Measurements from ENCODE around the gene CGB3.
A peak's percentile ranks its signal among the peaks of the same experiment; 100 is the strongest.
"Not testable (repeated sequence)": the region's sequence is repeated elsewhere in the genome, so short reads cannot be mapped to it uniquely, and the experiment has no call there.

CGB3 gene

DNA sequence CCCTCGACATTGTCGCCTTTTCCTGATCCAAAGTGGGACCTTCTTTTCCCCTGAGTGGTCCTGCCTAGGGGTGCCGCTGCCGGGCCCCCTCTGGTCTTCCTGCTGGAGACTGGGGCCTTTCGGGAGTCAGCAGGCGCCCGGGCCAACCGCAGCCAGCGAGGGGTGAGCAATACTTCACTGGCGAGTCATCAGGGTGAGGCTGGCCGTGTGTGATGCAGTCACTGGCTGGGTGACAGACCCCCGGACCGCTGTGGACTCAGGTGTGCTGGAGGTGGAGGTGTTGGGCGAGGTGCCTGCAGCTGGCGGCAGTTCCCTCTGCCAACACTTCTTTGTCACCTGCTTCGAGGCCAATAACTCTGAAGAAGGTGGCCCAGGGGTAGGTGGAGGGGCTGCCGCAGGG, 18.0 kb upstream of the CGB3 start:
- DNase-seq, result no peak

DNA sequence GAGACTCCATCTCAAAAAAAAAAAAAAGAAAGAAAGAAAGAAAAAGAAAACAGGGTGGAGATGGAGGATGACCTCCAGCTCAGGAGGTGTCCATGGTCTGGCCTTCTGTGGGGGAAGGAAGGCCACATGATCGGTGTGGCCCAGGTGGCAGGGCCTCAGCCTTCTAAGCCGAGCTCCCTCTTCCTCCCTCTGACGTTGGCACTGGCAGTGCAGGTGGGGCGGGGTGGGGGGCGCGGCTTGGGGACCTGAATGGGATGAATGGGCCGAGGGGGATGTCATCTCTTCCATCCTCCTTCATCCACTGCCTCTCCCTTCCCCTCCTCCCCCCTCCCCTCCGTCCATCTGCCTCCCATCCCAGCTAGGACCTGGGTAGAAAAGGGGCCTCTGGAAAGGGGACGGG, 15.6 kb upstream of the CGB3 start:
- DNase-seq, result not testable (repeated sequence)

DNA sequence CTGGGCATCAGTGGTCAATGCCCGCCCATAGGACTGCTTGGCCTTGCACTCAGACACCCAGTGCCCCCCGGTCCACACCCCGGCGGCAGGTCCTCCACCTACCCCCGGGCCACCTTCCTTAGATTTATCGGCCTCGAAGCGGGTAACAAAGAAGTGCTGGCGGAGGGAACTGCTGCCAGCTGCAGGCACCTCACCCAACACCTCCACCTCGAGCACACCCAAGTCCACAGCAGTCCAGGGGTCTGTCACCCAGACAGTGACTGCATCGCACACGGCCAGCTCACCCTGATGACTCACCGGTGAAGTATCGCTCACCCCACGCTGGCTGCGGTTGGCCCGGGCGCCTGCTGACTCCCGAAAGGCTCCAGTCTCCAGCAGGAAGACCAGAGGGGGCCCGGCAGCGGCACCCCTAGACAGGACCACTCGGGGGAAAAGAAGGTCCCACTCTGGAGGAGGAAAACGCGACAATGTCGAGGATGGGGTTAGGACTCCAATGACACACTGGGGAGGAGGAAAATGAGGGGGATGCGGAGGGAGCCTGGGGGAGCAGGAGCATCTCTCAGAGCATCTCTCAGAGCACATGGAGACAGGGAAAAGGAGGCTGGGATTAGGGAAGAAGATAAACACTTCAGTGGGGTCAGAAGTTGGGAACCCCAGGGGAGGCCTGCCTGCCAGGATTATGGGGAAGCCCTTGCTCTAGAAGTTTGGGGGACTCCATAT, 14.6 kb upstream of the CGB3 start:
- not testable (repeated sequence) for DNase-seq

DNA sequence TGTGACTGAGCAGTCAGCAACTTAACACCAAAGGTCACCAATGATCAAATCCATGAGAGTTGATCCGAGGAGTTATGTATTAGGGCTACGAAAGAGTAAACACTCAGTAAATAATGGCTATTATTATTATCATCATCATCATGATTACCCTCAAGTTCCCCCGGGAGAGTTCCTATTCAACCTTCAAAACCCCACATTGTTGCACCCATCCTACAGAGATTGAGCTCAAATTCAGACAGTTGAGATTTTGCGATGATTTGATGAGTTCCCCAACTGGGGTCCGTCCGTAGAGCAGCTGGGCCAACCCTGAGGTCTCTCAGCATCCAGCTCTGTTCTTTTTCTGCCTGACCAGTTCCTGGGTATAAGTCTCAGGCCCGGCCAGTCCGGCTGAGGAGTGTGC, 14.0 kb upstream of the CGB3 start:
- not testable (repeated sequence) for DNase-seq

DNA sequence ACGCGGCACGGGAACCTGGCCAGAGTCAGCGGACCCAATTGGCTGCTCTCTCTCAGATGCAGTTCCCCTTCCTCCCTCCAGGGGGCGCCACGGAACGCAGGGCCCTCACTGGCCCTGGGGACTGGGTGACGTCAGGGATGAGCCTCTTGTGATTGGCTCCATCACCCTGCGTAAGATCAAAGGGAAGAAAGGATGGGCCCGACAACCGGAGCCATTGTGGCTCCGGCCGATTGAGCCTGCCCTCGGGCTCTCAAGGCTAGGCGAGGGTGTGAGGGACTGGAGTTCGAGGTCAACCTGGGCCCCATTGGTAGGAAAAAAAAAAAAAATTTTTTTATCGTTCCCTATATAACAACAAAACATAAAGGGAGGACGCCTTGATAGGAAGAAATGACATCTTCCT, 12.7 kb upstream of the CGB3 start, which contains the start of gene CGB1:
Gene CGB1, minus strand, starts transcription at position 81 of the 400 bp plus-strand sequence. CDS start 184 bp downstream, outside the sequence.
- DNase-seq, result peak; percentile 93

DNA sequence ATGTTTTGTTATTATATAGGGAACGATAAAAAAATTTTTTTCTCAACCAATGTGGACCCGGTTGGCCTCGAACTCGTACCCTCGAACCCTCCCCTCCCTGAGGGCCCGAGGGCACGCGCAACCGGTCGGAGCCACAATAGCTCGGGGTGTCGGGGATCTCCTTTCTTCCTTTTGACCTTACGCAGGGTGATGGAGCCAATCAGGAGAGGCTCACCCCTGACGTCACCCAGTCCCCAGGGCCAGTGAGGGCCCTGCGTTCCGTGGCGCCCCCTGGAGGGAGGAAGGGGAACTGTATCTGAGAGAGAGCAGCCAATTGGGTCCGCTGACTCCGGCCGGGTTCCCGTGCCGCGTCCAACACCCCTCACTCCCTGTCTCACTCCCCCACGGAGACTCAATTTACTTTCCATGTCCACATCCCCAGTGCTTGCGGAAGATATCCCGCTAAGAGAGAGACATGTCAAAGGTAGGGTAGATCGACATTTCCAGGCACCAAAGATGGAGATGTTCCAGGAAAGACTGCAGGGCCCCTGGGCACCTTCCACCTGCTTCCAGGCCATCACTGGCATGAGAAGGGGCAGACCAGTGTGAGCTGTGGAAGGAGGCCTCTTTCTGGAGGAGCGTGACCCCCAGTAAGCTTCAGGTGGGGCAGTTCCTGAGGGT, 7.6 kb upstream of the CGB3 start, which contains the start of gene CGB2:
Gene CGB2, plus strand, starts transcription at position 249 of the 660 bp plus-strand sequence. Its CDS starts 206 bp downstream, at position 455.
- peak; percentile 92 for DNase-seq

DNA sequence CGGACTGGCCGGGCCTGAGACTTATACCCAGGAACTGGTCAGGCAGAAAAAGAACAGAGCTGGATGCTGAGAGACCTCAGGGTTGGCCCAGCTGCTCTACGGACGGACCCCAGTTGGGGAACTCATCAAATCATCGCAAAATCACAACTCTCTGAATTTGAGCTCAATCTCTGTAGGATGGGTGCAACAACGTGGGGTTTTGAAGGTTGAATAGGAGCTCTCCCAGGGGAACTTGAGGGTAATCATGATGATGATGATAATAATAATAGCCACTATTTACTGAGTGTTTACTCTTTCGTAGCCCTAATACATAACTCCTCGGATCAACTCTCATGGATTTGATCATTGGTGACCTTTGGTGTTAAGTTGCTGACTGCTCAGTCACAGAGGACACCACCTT, 6.2 kb upstream of the CGB3 start:
- DNase-seq, result not testable (repeated sequence)

DNA sequence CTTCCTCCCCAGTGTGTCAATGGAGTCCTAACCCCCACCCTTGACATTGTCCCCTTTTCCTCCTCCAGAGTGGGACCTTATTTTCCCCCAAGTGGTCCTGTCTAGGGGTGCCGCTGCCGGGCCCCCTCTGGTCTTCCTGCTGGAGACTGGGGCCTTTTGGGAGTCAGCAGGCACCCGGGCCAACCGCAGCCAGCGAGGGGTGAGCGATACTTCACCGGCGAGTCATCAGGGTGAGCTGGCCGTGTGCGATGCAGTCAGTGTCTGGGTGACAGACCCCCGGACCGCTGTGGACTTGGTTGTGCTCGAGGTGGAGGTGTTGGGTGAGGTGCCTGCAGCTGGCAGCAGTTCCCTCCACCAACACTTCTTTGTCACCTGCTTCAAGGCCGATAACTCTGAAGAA, 5.6 kb upstream of the CGB3 start:
- not testable (repeated sequence) for DNase-seq

DNA sequence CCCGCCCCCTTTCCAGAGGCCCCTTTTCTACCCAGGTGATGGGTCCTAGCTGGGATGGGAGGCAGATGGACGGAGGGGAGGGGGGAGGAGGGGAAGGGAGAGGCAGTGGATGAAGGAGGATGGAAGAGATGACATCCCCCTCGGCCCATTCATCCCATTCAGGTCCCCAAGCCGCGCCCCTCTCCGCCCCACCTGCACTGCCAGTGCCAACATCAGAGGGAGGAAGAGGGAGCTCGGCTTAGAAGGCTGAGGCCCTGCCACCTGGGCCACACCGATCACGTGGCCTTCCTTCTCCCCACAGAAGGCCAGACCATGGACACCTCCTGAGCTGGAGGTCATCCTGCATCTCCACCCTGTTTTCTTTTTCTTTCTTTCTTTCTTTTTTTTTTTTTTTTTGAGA, 4.6 kb upstream of the CGB3 start:
- DNase-seq, result not testable (repeated sequence)

DNA sequence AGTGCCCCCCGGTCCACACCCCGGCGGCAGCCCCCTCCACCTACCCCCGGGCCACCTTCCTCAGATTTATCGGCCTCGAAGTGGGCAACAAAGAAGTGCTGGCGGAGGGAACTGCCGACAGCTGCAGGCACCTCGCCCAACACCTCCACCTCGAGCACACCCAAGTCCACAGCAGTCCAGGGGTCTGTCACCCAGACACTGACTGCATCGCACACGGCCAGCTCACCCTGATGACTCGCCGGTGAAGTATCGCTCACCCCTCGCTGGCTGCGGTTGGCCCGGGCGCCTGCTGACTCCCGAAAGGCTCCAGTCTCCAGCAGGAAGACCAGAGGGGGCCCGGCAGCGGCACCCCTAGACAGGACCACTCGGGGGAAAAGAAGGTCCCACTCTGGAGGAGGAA, 1.5 kb upstream of the CGB3 start:
- not testable (repeated sequence) for DNase-seq

DNA sequence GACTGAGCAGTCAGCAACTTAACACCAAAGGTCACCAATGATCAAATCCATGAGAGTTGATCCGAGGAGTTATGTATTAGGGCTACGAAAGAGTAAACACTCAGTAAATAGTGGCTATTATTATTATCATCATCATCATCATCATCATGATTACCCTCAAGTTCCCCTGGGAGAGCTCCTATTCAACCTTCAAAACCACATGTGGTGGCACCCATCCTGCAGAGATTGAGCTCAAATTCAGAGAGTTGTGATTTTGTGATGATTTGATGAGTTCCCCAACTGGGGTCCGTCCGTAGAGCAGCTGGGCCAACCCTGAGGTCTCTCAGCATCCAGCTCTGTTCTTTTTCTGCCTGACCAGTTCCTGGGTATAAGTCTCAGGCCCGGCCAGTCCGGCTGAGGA, 955 bp upstream of the CGB3 start:
- DNase-seq, result not testable (repeated sequence)

DNA sequence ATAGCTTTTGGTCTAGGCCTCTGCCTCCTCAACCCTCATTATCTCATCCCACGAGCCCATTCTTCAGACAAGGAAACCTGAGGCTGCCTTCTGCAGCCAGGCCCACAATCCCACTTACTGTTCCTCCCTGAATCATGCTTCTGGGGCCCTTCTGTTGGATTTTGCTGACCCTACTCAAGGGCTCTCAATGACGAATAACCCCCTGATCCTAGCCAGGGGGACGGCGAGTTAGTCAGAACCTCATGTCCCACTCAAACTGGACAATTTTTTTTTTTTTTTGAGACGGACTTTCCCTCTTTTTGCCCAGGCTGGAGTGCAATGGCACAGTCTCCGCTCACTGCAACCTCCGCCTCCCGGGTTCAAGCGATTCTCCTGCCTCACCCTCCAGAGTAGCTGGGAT, 2.0 kb downstream of the CGB3 start:
- no peak for DNase-seq

DNA sequence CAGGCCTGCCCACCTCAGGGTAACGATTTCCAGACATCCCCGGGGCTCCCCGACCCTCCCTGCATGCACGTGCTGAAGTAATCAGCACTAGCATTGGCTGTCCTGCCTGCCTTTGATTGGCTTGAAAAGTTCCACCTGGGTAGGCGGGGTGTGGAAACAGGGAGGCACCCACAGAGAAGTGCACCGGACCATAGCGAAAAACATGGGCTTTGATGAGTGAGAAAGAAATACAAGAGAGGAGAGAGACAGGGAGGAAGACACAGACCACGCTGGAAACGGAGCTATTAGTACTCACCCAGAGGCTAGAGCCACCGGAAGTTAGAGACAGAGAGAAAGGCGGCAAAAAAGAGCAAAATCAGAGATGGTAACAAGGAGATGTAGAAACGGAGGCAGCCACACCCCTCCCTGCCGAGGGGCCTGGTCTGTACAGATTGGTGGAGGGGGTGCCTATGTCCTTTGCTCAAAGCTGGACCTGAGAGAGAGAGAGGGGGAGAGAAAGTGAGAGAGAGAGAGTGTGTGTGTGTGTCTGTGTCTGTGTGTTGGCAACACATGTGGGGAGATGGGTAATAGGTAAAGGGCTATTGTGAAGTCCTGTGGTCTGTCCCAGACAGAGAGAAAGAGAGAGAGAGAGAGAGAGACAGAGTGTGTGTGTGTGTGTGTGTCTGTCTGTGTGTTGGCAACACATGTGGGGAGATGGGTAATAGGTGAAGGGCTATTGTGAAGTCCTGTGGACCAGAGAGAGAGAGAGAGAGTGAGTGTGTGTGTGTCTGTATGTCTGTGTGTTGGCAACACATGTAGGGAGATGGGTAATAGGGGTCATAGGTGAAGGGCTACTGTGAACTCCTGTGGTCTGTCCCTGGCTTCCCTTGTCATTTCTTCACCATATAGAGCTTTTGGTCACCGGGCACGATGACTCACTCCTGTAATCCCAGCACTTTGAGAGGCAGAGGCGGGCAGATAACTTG, 2.9 kb downstream of the CGB3 start:
- no peak for DNase-seq

DNA sequence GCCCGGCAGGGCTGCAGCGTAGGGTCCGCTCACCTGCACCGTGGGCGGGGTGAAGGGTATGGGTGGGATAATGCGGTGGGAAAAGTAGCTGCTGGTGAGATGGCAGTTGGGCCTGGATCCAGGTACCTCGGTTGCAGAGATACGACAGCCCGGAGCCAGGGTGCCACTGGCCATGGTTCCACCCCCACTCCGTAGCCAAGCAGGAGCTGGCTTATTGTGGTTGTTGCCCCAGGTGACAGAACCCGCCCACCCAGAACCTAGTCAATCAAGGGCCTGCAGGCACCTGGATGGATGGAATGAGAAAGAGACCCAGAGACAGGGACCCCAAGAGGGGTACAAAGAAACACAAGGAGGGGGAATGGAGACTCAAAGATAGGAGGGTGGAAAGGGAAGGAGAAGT, 3.8 kb downstream of the CGB3 start:
- DNase-seq, result peak; percentile 48

DNA sequence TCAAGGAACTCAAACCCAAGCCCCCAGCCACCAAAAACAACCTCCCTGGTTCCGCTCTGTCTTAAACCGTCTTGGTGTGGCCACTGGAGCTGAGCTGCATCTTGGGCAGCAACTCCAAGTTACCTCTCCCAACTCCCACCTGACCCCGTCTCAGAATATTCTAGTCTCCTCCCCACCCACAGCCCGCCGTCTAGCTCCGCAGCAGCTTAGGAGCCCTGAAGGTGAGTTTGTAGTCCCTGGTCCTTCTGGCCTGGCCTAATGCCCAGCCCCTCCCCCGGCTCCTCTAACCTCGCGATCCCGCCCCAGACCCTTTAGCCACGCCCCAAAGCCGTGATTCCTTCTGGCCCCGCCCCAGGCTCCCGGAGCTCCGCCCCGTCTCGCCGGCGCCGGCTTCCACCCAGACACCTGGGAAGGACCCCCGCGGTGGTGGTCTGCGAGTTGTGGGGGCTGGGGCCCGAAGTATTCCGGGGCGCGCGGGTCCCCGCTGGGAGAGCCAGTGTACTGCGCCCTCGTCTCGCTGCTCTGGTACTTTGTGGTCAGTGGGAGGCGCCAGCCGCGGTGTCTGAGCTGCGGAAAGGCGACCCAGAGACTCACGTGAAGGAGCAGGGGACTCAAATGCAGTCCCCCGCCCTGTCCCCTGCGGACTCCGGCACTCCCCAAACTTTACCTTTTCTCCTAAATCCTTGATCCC, 4.7 kb downstream of the CGB3 start:
- peak; percentile 93 for DNase-seq

DNA sequence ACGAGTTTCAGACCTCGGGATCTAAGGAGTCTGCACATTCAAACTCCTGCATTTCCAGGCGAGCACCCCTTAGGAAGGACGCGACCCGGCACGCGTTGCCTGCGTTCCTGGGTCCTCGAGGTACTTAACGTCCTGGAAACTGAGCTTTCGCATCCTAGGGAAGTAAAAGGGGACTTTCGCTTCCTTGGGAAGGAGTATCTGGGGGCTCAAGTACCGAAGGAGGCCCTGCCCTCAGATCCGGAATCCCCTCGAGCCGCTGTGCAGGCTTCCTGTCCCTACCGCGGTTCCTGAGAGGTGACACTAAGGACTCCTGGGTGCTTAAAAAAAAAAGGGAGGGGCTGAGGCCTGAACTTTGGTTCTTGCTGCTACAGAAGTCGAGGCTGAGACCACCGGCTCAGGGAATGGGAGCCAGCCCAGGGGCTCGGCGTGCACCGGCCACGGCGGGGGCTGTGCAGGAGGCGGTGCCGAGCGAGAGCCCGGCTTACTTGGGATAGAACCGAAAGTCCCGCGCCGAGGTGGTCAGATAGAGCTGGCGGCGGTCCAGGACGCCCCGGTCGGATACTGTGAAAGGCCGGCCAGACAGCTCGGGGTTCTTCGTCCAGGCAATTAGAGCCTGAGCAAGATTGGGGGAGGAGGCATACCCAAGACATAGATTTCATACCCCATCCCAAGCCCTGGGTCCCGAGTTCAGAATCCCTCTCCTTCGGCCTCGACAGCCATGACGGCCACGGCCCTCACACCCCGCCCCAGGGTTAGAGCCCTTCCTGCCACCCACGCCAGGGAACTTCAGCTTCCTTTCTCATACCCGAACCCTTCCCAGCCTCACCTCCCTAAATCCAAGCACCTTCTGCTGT, 5.5 kb downstream of the CGB3 start:
- DNase-seq, result peak; percentile 40

DNA sequence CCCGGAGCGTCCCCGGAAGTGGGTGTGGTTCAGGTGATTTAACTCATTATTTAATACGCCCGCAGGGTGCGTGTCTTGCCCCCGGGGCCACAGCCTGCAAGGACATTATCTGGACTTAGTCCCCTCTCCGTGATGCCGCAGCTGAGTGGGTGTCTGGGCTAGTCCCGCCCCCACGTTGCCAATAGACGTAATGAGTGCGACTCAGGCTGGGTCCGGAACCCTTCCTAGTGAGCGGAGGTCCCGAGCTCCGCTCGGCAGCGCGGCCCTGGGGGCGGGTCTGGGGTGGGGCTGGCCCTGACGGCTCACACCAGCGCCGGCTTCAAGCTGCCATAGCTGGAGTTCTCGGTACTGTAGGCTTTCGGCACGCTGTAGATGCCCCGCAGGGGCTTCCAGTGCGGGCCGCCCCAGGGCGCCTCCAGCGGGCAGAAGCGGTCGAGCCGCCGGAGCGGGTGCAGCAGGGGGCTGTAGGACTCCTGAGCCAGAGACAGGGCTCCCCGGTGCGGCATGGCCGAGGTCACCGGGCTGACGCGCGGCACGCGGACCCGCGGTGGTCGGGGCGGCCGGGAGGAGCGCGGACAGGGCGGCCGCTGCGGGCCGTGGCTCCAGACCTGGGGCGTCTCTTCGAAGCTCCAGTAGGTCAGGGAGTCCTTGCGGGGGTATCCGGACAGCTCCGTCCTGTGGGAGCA, 6.3 kb downstream of the CGB3 start:
- DNase-seq, result peak; percentile 82

DNA sequence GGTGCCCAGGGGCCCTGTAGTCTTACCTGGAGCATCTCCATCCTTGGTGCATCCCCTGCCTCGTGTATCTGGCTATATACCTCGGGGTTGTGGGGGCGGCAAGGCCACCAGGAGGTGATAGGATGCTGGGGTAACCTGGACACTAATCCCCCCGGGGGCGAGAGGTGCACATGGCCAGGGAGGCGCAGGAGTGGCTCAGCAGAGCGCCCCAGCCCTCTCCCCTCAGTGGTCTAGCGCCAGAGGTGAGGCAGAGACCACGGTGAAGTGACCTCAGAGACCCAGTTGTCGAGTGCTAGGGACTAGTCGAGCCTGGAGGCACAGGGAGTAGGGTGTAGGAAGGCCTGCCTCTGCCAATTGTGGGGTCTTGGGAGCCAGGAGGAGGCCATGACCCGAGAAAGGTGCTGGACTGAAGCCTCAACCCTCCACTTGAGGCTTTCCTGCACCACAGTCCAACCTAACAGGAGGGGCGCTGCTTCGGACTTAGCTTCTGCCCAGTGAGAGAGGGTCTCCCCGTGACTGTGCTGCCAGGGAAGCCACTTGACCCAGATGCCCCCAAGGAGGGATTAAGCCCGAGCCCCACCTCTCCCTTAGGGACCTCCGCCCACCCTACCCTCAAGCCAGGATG, 7.0 kb downstream of the CGB3 start, which contains the start of gene LHB:
Gene LHB, minus strand, starts transcription at position 51 of the 625 bp plus-strand sequence. Its CDS starts 10 bp downstream, at position 41.
- no peak for DNase-seq

DNA sequence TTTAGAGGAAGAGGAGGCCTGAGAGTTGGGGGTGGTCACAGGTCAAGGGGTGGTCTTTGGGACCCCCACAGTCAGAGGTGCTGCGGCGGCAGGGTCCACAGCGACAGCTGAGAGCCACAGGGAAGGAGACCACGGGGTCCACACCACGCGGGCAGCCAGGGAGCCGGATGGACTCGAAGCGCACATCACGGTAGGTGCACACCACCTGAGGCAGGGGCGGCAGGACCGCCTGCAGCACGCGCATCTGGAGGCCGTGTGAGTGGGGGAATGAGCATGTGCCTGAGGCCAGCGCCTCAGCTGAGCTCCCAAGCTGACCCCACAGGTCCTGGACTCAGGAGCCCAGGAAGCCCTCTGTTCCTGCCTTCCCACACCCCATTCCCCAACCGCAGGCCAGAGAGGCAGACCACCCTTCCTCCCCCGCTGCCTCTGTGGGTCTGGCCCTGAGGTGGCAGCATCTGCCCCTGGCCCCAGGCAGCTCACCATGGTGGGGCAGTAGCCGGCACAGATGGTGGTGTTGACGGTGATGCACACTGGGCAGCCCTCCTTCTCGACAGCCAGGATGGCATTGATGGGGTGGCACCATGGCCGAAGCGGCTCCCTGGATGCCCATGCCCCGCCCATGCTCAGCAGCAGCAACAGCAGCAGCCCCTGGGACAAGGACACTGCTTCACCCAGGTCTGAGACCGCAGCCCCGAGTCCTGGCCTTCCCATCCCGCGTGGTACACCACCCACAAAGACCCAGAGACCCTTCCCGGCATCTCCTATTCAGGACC, 7.9 kb downstream of the CGB3 start:
- DNase-seq, result no peak

DNA sequence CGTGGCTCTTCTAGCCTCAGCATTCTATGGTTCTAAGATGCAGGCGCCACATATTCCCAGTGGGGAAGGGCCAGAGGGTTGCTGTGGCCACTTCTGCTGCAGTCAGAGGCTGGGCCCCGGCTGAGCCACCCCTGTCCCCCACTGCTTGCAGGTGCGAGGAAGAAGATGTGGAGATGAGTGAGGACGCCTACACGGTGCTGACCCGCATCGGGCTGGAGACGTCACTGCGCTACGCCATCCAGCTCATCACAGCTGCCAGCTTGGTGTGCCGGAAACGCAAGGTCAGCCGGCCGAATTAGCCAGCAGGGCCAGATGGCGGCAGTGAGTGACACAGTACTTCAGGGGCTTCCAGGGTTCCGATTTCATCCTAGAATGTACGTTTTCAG, 9.3 kb downstream of the CGB3 start:
- no peak for DNase-seq

Data from NCI-H82 (cell line).